Skin epidermis (tissue), 12 donors: ENCODE measurements around the gene AIG1.
A peak's percentile ranks its signal among the peaks of the same experiment; 100 is the strongest.
"Not testable (repeated sequence)": the region's sequence is repeated elsewhere in the genome, so short reads cannot be mapped to it uniquely, and the experiment has no call there.

ENCODE experiments used
- H3K27ac ChIP-seq, 21 experiments: fragments of 200-600 bp; sonication (generic) in 11 of 21; one replicate each; pipeline ENCODE4 v1.5.0; 2020; ENCODE audit warnings: mild to moderate bottlenecking in 3 of 21, inconsistent platforms in 2 of 21, moderate library complexity in 2 of 21
- H3K4me3 ChIP-seq, 7 experiments: fragments of 200-600 bp; sonication (generic) in 2 of 7; one replicate each; pipeline ENCODE4 v1.5.0; 2020; ENCODE audit warnings: inconsistent platforms in 2 of 7, mild to moderate bottlenecking in 2 of 7, moderate library complexity in 1 of 7

AIG1 gene

GRCh38 chr6:143119260-143119659, 58.6 kb downstream of the AIG1 start:
- Histone ChIP-seq H3K27ac (no peak overlapping the region), H3K4me3 (no peak overlapping the region)

GRCh38 chr6:143123081-143123480, 62.4 kb downstream of the AIG1 start:
- Histone ChIP-seq H3K27ac (no peak overlapping the region), H3K4me3 (no peak overlapping the region)

- Histone ChIP-seq H3K4me3 (no peak overlapping the region), H3K27ac (no peak overlapping the region)
These were observed 63.3 kb downstream of the AIG1 start for GRCh38 chr6:143123941-143124340.

- H3K4me3 ChIP-seq: no peak overlapping the region
- no peak overlapping the region for H3K27ac ChIP-seq
These were observed 64.8 kb downstream of the AIG1 start for GRCh38 chr6:143125455-143125854.

GRCh38 chr6:143125864-143126573, 65.3 kb downstream of the AIG1 start:
- Histone ChIP-seq H3K27ac (no peak overlapping the region), H3K4me3 (no peak overlapping the region)

GRCh38 chr6:143126574-143126941, 65.9 kb downstream of the AIG1 start:
- no peak overlapping the region for H3K27ac ChIP-seq

GRCh38 chr6:143127941-143128680, 67.4 kb downstream of the AIG1 start:
- H3K27ac ChIP-seq: no peak overlapping the region
- no peak overlapping the region for H3K4me3 ChIP-seq

More at GRCh38 chr6:143126574-143126941, 65.9 kb downstream of the AIG1 start:
- no peak overlapping the region for H3K4me3 ChIP-seq

GRCh38 chr6:143128681-143129015, 68.0 kb downstream of the AIG1 start:
- no peak overlapping the region for H3K27ac ChIP-seq
- no peak overlapping the region for H3K4me3 ChIP-seq

GRCh38 chr6:143130928-143131327, 70.2 kb downstream of the AIG1 start:
- Histone ChIP-seq H3K4me3 (no peak overlapping the region), H3K27ac (no peak overlapping the region)

GRCh38 chr6:143135325-143135724, 74.6 kb downstream of the AIG1 start:
- Histone ChIP-seq H3K4me3 (no peak overlapping the region), H3K27ac (no peak overlapping the region)

GRCh38 chr6:143135797-143136561, 75.3 kb downstream of the AIG1 start:
- H3K27ac ChIP-seq: no peak overlapping the region
- H3K4me3 ChIP-seq: no peak overlapping the region

- H3K4me3 ChIP-seq: no peak overlapping the region
- no peak overlapping the region for H3K27ac ChIP-seq
These were observed 76.0 kb downstream of the AIG1 start for GRCh38 chr6:143136647-143137046.

GRCh38 chr6:143139239-143139784, 78.6 kb downstream of the AIG1 start:
- Histone ChIP-seq H3K4me3 (no peak overlapping the region), H3K27ac (peak overlapping the region in 4 of 21 experiments; percentile 36 to 71 (median 54))

- peak overlapping the region in 7 of 21 experiments; percentile 2 to 71 (median 22) for H3K27ac ChIP-seq
These were observed 79.2 kb downstream of the AIG1 start for GRCh38 chr6:143139884-143140283.

GRCh38 chr6:143140767-143141166, 80.1 kb downstream of the AIG1 start:
- Histone ChIP-seq H3K27ac (peak overlapping the region in 6 of 21 experiments; percentile 2 to 71 (median 32)), H3K4me3 (no peak overlapping the region)

More at GRCh38 chr6:143139884-143140283, 79.2 kb downstream of the AIG1 start:
- not testable (repeated sequence) for H3K4me3 ChIP-seq

GRCh38 chr6:143141442-143141841, 80.8 kb downstream of the AIG1 start:
- Histone ChIP-seq H3K27ac (no peak overlapping the region), H3K4me3 (no peak overlapping the region)

GRCh38 chr6:143146186-143146851, 85.6 kb downstream of the AIG1 start:
- H3K4me3 ChIP-seq: no peak overlapping the region
- H3K27ac ChIP-seq: no peak overlapping the region

GRCh38 chr6:143149771-143150170, 89.1 kb downstream of the AIG1 start:
- H3K27ac ChIP-seq: no peak overlapping the region

GRCh38 chr6:143150281-143150680, 89.6 kb downstream of the AIG1 start:
- Histone ChIP-seq H3K27ac (no peak overlapping the region), H3K4me3 (no peak overlapping the region)

More at GRCh38 chr6:143149771-143150170, 89.1 kb downstream of the AIG1 start:
- H3K4me3 ChIP-seq: no peak overlapping the region

GRCh38 chr6:143151381-143151780, 90.7 kb downstream of the AIG1 start:
- H3K27ac ChIP-seq: no peak overlapping the region
- no peak overlapping the region for H3K4me3 ChIP-seq
